ENCODE data around the gene CRISPLD2.

- TF ChIP-seq CTCF (IDR thresholded peaks at IDR 0.05) (no peak), POLR2A (IDR thresholded peaks at IDR 0.05) (peak in 2 of 4 donors; percentile 27 to 56)
Measured at GRCh38 chr16:84829168-84829965, 9.6 kb downstream of the CRISPLD2 start.
